ENCODE data around the gene USP54. TPM values are rescaled to one million over a fixed set of nuclear protein-coding genes. Genes with fewer than 3 reads are reported as not detected.

The USP54 gene
- total RNA-seq, 4 donors from 2014 or later: 45.6 to 54.8 (median 46.7) TPM

DNA sequence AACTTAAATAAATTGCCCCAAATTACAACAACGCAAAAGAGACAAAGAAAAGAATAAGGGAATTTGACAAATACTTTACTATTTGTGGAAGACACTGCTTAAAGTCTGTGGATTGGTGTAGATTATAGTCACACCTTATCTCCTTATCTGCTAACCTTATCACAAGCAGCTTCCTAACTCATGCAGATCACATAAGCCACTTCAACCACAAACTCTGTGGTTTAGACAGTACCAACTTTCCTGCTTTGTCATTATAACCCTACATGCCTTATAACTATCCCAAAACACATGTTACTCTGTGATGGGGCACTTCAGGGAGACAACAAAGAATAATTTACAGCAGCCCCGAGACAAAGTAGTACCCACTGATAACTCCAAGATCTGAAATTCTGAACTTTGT, 53.9 kb downstream of the USP54 start:
- intact Hi-C loops (cut with DNase I): no loop called here

DNA sequence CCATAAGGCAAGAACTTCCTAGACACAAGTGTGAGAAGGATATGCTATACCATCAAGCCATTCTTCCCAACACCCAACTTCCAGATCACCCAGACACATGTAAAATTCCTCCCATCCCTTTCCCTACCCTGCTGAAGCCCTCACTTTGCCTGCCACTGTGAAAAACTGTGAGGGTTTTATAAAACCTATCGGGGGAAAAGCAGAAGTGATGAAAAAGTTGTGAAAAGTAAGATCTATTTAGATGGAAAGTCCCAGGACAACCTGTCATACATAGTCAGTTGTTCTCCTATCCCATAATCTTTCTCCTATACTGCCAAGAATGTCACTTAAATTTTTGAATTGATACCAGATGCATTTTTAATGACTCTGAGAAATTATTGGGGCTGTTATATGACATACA, 56.3 kb downstream of the USP54 start:
- H3K36me3 ChIP-seq: peaks cover 22 to 93% (median 65%) of the 10 kb centered on the region in 4 donors
- H3K27ac ChIP-seq (replicated peaks in 1 of 4): no peak overlapping the region
- TF ChIP-seq EP300 (IDR thresholded peaks at IDR 0.05): no peak
- TF ChIP-seq, protein P1, sequence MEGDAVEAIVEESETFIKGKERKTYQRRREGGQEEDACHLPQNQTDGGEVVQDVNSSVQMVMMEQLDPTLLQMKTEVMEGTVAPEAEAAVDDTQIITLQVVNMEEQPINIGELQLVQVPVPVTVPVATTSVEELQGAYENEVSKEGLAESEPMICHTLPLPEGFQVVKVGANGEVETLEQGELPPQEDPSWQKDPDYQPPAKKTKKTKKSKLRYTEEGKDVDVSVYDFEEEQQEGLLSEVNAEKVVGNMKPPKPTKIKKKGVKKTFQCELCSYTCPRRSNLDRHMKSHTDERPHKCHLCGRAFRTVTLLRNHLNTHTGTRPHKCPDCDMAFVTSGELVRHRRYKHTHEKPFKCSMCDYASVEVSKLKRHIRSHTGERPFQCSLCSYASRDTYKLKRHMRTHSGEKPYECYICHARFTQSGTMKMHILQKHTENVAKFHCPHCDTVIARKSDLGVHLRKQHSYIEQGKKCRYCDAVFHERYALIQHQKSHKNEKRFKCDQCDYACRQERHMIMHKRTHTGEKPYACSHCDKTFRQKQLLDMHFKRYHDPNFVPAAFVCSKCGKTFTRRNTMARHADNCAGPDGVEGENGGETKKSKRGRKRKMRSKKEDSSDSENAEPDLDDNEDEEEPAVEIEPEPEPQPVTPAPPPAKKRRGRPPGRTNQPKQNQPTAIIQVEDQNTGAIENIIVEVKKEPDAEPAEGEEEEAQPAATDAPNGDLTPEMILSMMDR (IDR thresholded peaks at IDR 0.05): no peak
- TF ChIP-seq POLR2A (IDR thresholded peaks at IDR 0.05; ENCODE audit: low read depth): no peak
- no peak for TF ChIP-seq POLR2AphosphoS5 (IDR thresholded peaks at IDR 0.05)

More for the DNA sequence above, 53.9 kb downstream of the USP54 start:
- peaks cover 29 to 96% (median 75%) of the 10 kb centered on the region in 4 donors for H3K36me3 ChIP-seq
- no peaks in the 10 kb centered on the region for H3K4me1 ChIP-seq
- H3K4me3 ChIP-seq: no peak overlapping the region
- 83% methylated on average over 2 of the region's 2 CpGs for WGBS
- DNase-seq (ENCODE audit: extremely low spot score): no peak
- H3K9me3 ChIP-seq: no peaks in the 10 kb centered on the region
- H3K27me3 ChIP-seq: no peaks in the 10 kb centered on the region
- TF ChIP-seq POLR2A (IDR thresholded peaks at IDR 0.05; ENCODE audit: low read depth): no peak
- TF ChIP-seq EP300 (IDR thresholded peaks at IDR 0.05): no peak
- TF ChIP-seq, protein P1 (IDR thresholded peaks at IDR 0.05): no peak
- H3K27ac ChIP-seq (replicated peaks in 1 of 4): no peak overlapping the region

DNA sequence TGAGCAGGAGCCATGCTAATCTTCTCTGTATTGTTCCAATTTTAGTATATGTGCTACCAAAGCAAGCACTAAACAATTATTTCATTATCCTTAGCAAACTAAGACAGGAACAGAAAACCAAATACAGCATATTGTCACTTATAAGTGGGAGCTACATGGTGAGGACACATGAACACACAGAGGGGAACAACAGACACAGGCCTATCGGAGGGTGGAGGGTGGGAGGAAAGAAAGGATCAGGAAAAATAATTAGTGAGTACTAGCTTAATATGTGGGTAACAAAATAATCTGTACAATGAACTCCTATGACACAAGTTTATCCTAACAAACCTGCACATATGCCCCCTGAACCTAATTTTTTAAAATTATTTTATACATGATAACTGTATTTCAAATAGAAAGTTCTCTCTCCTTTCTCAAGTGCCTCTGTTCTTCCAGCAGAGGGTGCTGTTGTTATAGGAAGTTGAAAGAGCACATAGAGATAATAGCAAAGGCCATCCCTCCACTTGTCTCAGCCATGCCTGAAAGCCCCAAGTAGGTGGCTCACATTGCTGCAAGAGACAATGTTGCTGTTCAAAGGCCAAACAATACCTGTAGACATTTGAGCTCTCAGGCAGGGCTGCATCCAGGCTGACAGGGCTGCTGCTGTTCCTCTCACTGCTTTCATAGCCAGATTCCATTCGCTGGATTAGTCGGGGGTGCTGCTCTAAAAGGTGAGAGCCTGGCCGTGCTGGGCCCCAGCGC, 61.9 kb downstream of the USP54 start:
- Histone ChIP-seq H3K4me3 (no peak overlapping the region), H3K27ac (replicated peaks in 1 of 4) (no peak overlapping the region), H3K36me3 (peaks cover 28 to 86% (median 66%) of the 10 kb centered on the region in 4 donors), H3K4me1 (no peaks in the 10 kb centered on the region), H3K27me3 (no peaks in the 10 kb centered on the region), H3K9me3 (no peaks in the 10 kb centered on the region)
- intact Hi-C loops (cut with DNase I): loop anchor here (5.0 kb wide), 1 partner anchor 98 kb away; no protein-coding TSS in a partner anchor
- TF ChIP-seq, protein P1 (IDR thresholded peaks at IDR 0.05): peak; percentile 80 to 90 (median 85)
- TF ChIP-seq POLR2AphosphoS5 (IDR thresholded peaks at IDR 0.05) (peak; percentile 28 to 31), EP300 (IDR thresholded peaks at IDR 0.05) (no peak), POLR2A (IDR thresholded peaks at IDR 0.05; ENCODE audit: low read depth) (no peak)
- no peak for DNase-seq (ENCODE audit: extremely low spot score)
- 95% methylated on average over 5 of the region's 5 CpGs for WGBS

More for the DNA sequence above, 56.3 kb downstream of the USP54 start:
- Histone ChIP-seq H3K27me3 (no peaks in the 10 kb centered on the region), H3K4me1 (no peaks in the 10 kb centered on the region), H3K4me3 (no peak overlapping the region), H3K9me3 (no peaks in the 10 kb centered on the region)
- 96% methylated on average over 1 of the region's 1 CpG for WGBS
- intact Hi-C loops (cut with DNase I): no loop called here
- DNase-seq (ENCODE audit: extremely low spot score): no peak

DNA sequence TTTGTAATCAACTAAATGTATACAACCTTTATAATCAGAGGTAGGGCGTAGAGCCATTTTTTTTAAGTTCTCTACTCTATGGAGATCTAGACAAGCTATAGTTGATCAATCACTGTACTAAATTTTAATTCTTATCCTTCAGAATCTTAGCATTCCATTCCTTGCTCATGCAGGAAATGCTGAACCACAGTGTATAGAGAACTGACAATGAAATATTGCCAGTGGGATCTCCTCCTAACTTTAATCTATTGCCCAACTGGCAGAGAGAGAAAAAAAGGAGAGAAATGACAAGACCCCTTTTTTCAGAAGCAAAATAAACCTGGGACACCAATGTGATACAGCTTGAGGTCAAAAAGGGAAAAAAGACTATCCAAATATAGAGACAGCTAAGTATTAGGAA, 68.9 kb downstream of the USP54 start:
- intact Hi-C loops (cut with DNase I): no loop called here
- no peak overlapping the region for H3K27ac ChIP-seq (replicated peaks in 1 of 4)
- H3K27me3 ChIP-seq: no peaks in the 10 kb centered on the region
- H3K4me1 ChIP-seq: no peaks in the 10 kb centered on the region
- no peak for TF ChIP-seq EP300 (IDR thresholded peaks at IDR 0.05)
- TF ChIP-seq POLR2A (IDR thresholded peaks at IDR 0.05; ENCODE audit: low read depth): no peak
- TF ChIP-seq POLR2AphosphoS5 (IDR thresholded peaks at IDR 0.05): no peak
- TF ChIP-seq, protein P1 (IDR thresholded peaks at IDR 0.05): no peak
- H3K36me3 ChIP-seq: peaks cover 64 to 100% (median 93%) of the 10 kb centered on the region in 4 donors
- WGBS: 100% methylated on average over 1 of the region's 1 CpG
- no peak for DNase-seq (ENCODE audit: extremely low spot score)
- H3K4me3 ChIP-seq: no peak overlapping the region
- H3K9me3 ChIP-seq: no peaks in the 10 kb centered on the region
